Neural cell (in vitro differentiated cells): ENCODE results near the gene BTN1A1. TPM values are rescaled to one million over a fixed set of nuclear protein-coding genes. Genes with fewer than 3 reads are reported as not detected.

ENCODE experiments used
- H2AFZ ChIP-seq: fragments of 200-600, 300-800 bp; sonication (generic), shearing (Covaris generic); 2 replicates; pipeline ENCODE4 v1.6.0; 2014; ENCODE audit warnings: low read depth, mild to moderate bottlenecking, antibody characterized with exemption, low read length, moderate library complexity
- H3F3A ChIP-seq: fragments of 200-600 bp; shearing (Covaris generic); 2 replicates; pipeline ENCODE4 v1.6.1; 2016; ENCODE audit warnings: mild to moderate bottlenecking, moderate library complexity, mixed read lengths, antibody characterized with exemption, low read length; ENCODE audit not compliant: insufficient read depth, poor library complexity, severe bottlenecking
- H3K27ac ChIP-seq: fragments of 200-600, 300-800 bp; sonication (generic), shearing (Covaris generic); 2 replicates; pipeline ENCODE4 v1.5.1; 2014; ENCODE audit warnings: mild to moderate bottlenecking, low read length, moderate library complexity
- H3K27me3 ChIP-seq: fragments of 300-800, 200-600 bp; sonication (generic), shearing (Covaris generic); 2 replicates; pipeline ENCODE4 v1.6.0; 2014; ENCODE audit warnings: mild to moderate bottlenecking, low read depth, low read length, moderate library complexity; ENCODE audit not compliant: insufficient read depth
- H3K36me3 ChIP-seq: fragments of 300-800, 200-600 bp; sonication (generic), shearing (Covaris generic); 2 replicates; pipeline ENCODE4 v1.5.1; 2014; ENCODE audit warnings: mild to moderate bottlenecking, antibody characterized with exemption, low read length, moderate library complexity; ENCODE audit not compliant: insufficient read depth
- H3K4me2 ChIP-seq: fragments of 300-800, 200-600 bp; sonication (generic), shearing (Covaris generic); 2 replicates; pipeline ENCODE4 v1.6.0; 2014; ENCODE audit warnings: mild to moderate bottlenecking, low read length
- H3K4me3 ChIP-seq: fragments of 300-800, 200-600 bp; sonication (generic), shearing (Covaris generic); 2 replicates; pipeline ENCODE4 v1.5.1; 2014; ENCODE audit warnings: mild to moderate bottlenecking, low read length, moderate library complexity
- H3K79me2 ChIP-seq: fragments of 200-600 bp; shearing (Covaris generic); replicated peaks from 2 replicates; pipeline ENCODE4 v1.6.0; 2014; ENCODE audit warnings: mild to moderate bottlenecking, low read length, moderate library complexity; ENCODE audit not compliant: insufficient read depth
- H3K9ac ChIP-seq: fragments of 300-800, 200-600 bp; sonication (generic), shearing (Covaris generic); 2 replicates; pipeline ENCODE4 v1.6.1; 2016; ENCODE audit warnings: mild to moderate bottlenecking, low read length, mixed read lengths
- H3K9me2 ChIP-seq: fragments of 200-600 bp; shearing (Covaris generic); 2 replicates; pipeline ENCODE4 v1.6.1; 2016; ENCODE audit warnings: mild to moderate bottlenecking, low read length, mixed read lengths; ENCODE audit not compliant: insufficient read depth
- H3K9me3 ChIP-seq: fragments of 200-600, 300-800 bp; sonication (generic), shearing (Covaris generic); 2 replicates; pipeline ENCODE4 v1.6.1; 2016; ENCODE audit warnings: mild to moderate bottlenecking, mixed run types, low read length, moderate library complexity, mixed read lengths
- H4K20me1 ChIP-seq: fragments of 200-600 bp; shearing (Covaris generic); 2 replicates; pipeline ENCODE4 v1.6.1; 2016; ENCODE audit warnings: mild to moderate bottlenecking, mixed run types; ENCODE audit not compliant: insufficient read depth
- CTCF ChIP-seq: fragments of 450-650 bp; IDR thresholded peaks from 2 replicates; pipeline ENCODE4 v1.5.1; 2014; ENCODE audit warnings: antibody characterized with exemption, mild to moderate bottlenecking, moderate library complexity; ENCODE audit not compliant: poor library complexity, severe bottlenecking
- EP300 ChIP-seq: fragments of 450-650 bp; conservative IDR thresholded peaks from 2 replicates; pipeline ENCODE4 v1.6.1; 2014; ENCODE audit warnings: antibody characterized with exemption, mild to moderate bottlenecking, moderate library complexity; ENCODE audit not compliant: poor library complexity, severe bottlenecking
- EZH2 ChIP-seq: fragments of 200-600, 300-800 bp; shearing (Covaris generic), sonication (generic); IDR thresholded peaks from 2 replicates; pipeline ENCODE4 v1.6.1; 2014; ENCODE audit warnings: antibody characterized with exemption, low read length, borderline replicate concordance, mild to moderate bottlenecking; ENCODE audit not compliant: insufficient read depth, poor library complexity, severe bottlenecking
- MXI1 ChIP-seq: fragments of 450-650 bp; conservative IDR thresholded peaks from 2 replicates; pipeline ENCODE4 v1.6.1; 2014; ENCODE audit warnings: antibody characterized with exemption, mild to moderate bottlenecking; ENCODE audit not compliant: poor library complexity, severe bottlenecking
- POLR2AphosphoS5 ChIP-seq: IDR thresholded peaks from 2 replicates; pipeline ENCODE4 v1.6.1; 2012
- RAD21 ChIP-seq: fragments of 450-650 bp; conservative IDR thresholded peaks from 2 replicates; pipeline ENCODE4 v1.6.1; 2014; ENCODE audit warnings: antibody characterized with exemption, mild to moderate bottlenecking, moderate library complexity
- REST ChIP-seq: IDR thresholded peaks from 2 replicates; pipeline ENCODE4 v1.6.1; 2012; ENCODE audit warnings: borderline replicate concordance
- SMC3 ChIP-seq: fragments of 450-650 bp; conservative IDR thresholded peaks from 2 replicates; pipeline ENCODE4 v1.6.1; 2014; ENCODE audit warnings: antibody characterized with exemption, mild to moderate bottlenecking, moderate library complexity; ENCODE audit not compliant: poor library complexity
- TAF1 ChIP-seq: IDR thresholded peaks from 2 replicates; pipeline ENCODE4 v1.6.1; 2012; ENCODE audit warnings: low read depth
- polyA plus RNA-seq: library from polyadenylated mRNA; depleted of rRNA; stranded (reverse); fragments of >200 nt; gene quantifications from 2 replicates; pipeline ENCODE4 v1.2.3, GENCODE V29; 2014

BTN1A1 gene
- polyA plus RNA-seq, 1 donor from 2014 or later: not detected

- Histone ChIP-seq H3K4me3 (peak overlapping the region; percentile 70), H3K27me3 (no peaks in the 10 kb centered on the region), H3K27ac (no peak overlapping the region), H3K9me3 (no peaks in the 10 kb centered on the region), H3K4me2 (peak overlapping the region; percentile 72), H3K36me3 (no peaks in the 10 kb centered on the region), H3F3A (peaks cover 4% of the 10 kb centered on the region), H4K20me1 (no peaks in the 10 kb centered on the region), H3K9ac (peak overlapping the region; percentile 36), H3K79me2 (no peaks in the 10 kb centered on the region), H2AFZ (peak overlapping the region; percentile 34), H3K9me2 (no peaks in the 10 kb centered on the region)
- no peak for TF ChIP-seq EP300
- peak; percentile 28 for TF ChIP-seq MXI1
These were observed 53.1 kb downstream of the BTN1A1 start for GRCh38 chr6:26553264-26553634.

- Histone ChIP-seq H3K4me2 (peak overlapping the region; percentile 71), H3K4me3 (peak overlapping the region; percentile 70), H3K27ac (no peak overlapping the region), H3K79me2 (no peaks in the 10 kb centered on the region), H3K27me3 (no peaks in the 10 kb centered on the region), H3K9ac (peak overlapping the region; percentile 7), H3K36me3 (no peaks in the 10 kb centered on the region), H3K9me2 (no peaks in the 10 kb centered on the region), H4K20me1 (no peaks in the 10 kb centered on the region), H2AFZ (no peak overlapping the region), H3K9me3 (no peaks in the 10 kb centered on the region), H3F3A (peaks cover 4% of the 10 kb centered on the region)
- TF ChIP-seq EP300 (no peak), EZH2 (no peak), TAF1 (no peak), RAD21 (no peak), SMC3 (no peak), MXI1 (no peak), CTCF (no peak), REST (no peak), POLR2AphosphoS5 (no peak)
These were observed 53.7 kb downstream of the BTN1A1 start for GRCh38 chr6:26553635-26554446.

GRCh38 chr6:26554447-26554696, 54.3 kb downstream of the BTN1A1 start:
- Histone ChIP-seq H3K9me2 (no peaks in the 10 kb centered on the region), H3F3A (peaks cover 4% of the 10 kb centered on the region), H4K20me1 (no peaks in the 10 kb centered on the region), H2AFZ (no peak overlapping the region), H3K79me2 (no peaks in the 10 kb centered on the region), H3K4me3 (peak overlapping the region; percentile 70), H3K36me3 (no peaks in the 10 kb centered on the region), H3K27me3 (no peaks in the 10 kb centered on the region), H3K9ac (no peak overlapping the region), H3K9me3 (no peaks in the 10 kb centered on the region), H3K27ac (no peak overlapping the region), H3K4me2 (peak overlapping the region; percentile 71)
- TF ChIP-seq EZH2 (no peak), TAF1 (no peak), SMC3 (no peak), CTCF (no peak), MXI1 (no peak), REST (no peak), RAD21 (no peak), POLR2AphosphoS5 (no peak), EP300 (no peak)
